Measurements from ENCODE around the gene TANK. TPM values are rescaled to one million over a fixed set of nuclear protein-coding genes. Genes with fewer than 3 reads are reported as not detected.
"Not testable (repeated sequence)": the region's sequence is repeated elsewhere in the genome, so short reads cannot be mapped to it uniquely, and the experiment has no call there.

Gene TANK
- total RNA-seq, 2 experiments from 2014 or later, result 43.4 to 64.9 TPM

- H2AFZ ChIP-seq (ENCODE audit: low read length), result no peak overlapping the region
- H3K4me3 ChIP-seq (ENCODE audit: low read depth, low read length, poor library complexity, severe bottlenecking), result no peak overlapping the region
- ChIA-PET CTCF (ENCODE audit: unreplicated experiment) (no interaction called here), POLR2A (no interaction called here)
- no peaks in the 10 kb centered on the region for H3K4me1 ChIP-seq (ENCODE audit: insufficient read depth, low read length, poor library complexity, severe bottlenecking)
- no peaks in the 10 kb centered on the region for H3K79me2 ChIP-seq (ENCODE audit: insufficient read depth, low read depth, low read length)
- H3K9me2 ChIP-seq (ENCODE audit: insufficient read depth, low read length), result no peaks in the 10 kb centered on the region
- intact Hi-C loops (cut with micrococcal nuclease; ENCODE audit: unreplicated experiment), result no loop called here
- no peak for DNase-seq (ENCODE audit: low spot score)
- no peak for TF ChIP-seq EZH2phosphoT487 (IDR thresholded peaks at IDR 0.05; ENCODE audit: borderline replicate concordance, low read depth, low read length)
- TF ChIP-seq, protein P1, sequence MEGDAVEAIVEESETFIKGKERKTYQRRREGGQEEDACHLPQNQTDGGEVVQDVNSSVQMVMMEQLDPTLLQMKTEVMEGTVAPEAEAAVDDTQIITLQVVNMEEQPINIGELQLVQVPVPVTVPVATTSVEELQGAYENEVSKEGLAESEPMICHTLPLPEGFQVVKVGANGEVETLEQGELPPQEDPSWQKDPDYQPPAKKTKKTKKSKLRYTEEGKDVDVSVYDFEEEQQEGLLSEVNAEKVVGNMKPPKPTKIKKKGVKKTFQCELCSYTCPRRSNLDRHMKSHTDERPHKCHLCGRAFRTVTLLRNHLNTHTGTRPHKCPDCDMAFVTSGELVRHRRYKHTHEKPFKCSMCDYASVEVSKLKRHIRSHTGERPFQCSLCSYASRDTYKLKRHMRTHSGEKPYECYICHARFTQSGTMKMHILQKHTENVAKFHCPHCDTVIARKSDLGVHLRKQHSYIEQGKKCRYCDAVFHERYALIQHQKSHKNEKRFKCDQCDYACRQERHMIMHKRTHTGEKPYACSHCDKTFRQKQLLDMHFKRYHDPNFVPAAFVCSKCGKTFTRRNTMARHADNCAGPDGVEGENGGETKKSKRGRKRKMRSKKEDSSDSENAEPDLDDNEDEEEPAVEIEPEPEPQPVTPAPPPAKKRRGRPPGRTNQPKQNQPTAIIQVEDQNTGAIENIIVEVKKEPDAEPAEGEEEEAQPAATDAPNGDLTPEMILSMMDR (conservative IDR thresholded peaks at IDR 0.05; ENCODE audit: low read length), result no peak
- H4K20me1 ChIP-seq (ENCODE audit: insufficient read depth, low read length), result no peaks in the 10 kb centered on the region
- H3K4me2 ChIP-seq (ENCODE audit: low read length), result no peak overlapping the region
- no TSS peak for BruUV-seq (replicated peaks)
- no peaks in the 10 kb centered on the region for H3K9me3 ChIP-seq (ENCODE audit: low read length)
- peaks cover 31% of the 10 kb centered on the region for H3K36me3 ChIP-seq (ENCODE audit: insufficient read depth, low read length)
- no peak overlapping the region for H3K27ac ChIP-seq (ENCODE audit: low read depth, low read length, poor library complexity, severe bottlenecking)
Observed at GRCh38 chr2:161190050-161190449, 29.8 kb downstream of the TANK start.

- BruUV-seq (replicated peaks); DNase-seq (ENCODE audit: low spot score); CTCF ChIA-PET (ENCODE audit: unreplicated experiment); H3K27ac ChIP-seq (ENCODE audit: low read depth, low read length, poor library complexity, severe bottlenecking); H3K4me3 ChIP-seq (ENCODE audit: low read depth, low read length, poor library complexity, severe bottlenecking); H3K9me2 ChIP-seq (ENCODE audit: insufficient read depth, low read length); H2AFZ ChIP-seq (ENCODE audit: low read length); H3K9me3 ChIP-seq (ENCODE audit: low read length); H3K79me2 ChIP-seq (ENCODE audit: insufficient read depth, low read depth, low read length); H3K4me2 ChIP-seq (ENCODE audit: low read length); H4K20me1 ChIP-seq (ENCODE audit: insufficient read depth, low read length); intact Hi-C loops (cut with micrococcal nuclease; ENCODE audit: unreplicated experiment); POLR2A ChIA-PET; H3K4me1 ChIP-seq (ENCODE audit: insufficient read depth, low read length, poor library complexity, severe bottlenecking): not testable (repeated sequence)
- peaks cover 35% of the 10 kb centered on the region for H3K36me3 ChIP-seq (ENCODE audit: insufficient read depth, low read length)
Observed at GRCh38 chr2:161195602-161196001, 35.4 kb downstream of the TANK start.

- Histone ChIP-seq H4K20me1 (ENCODE audit: insufficient read depth, low read length) (no peaks in the 10 kb centered on the region), H3K4me3 (ENCODE audit: low read depth, low read length, poor library complexity, severe bottlenecking) (no peak overlapping the region), H3K9me2 (ENCODE audit: insufficient read depth, low read length) (no peaks in the 10 kb centered on the region), H3K27ac (ENCODE audit: low read depth, low read length, poor library complexity, severe bottlenecking) (no peak overlapping the region), H3K79me2 (ENCODE audit: insufficient read depth, low read depth, low read length) (no peaks in the 10 kb centered on the region), H2AFZ (ENCODE audit: low read length) (no peak overlapping the region), H3K4me2 (ENCODE audit: low read length) (no peak overlapping the region), H3K4me1 (ENCODE audit: insufficient read depth, low read length, poor library complexity, severe bottlenecking) (no peaks in the 10 kb centered on the region), H3K36me3 (ENCODE audit: insufficient read depth, low read length) (peaks cover 39% of the 10 kb centered on the region), H3K9me3 (ENCODE audit: low read length) (0 out of 2 replicates have a peak, but pooled peaks cover 3% of the 10 kb centered on the region)
- no TSS peak for BruUV-seq (replicated peaks)
- CTCF ChIA-PET (ENCODE audit: unreplicated experiment), result no interaction called here
- POLR2A ChIA-PET, result interaction anchor here (0.7 to 1.8 kb wide), 2 partner anchors 24 to 449 kb away, joined by 4 to 5 read pairs; no protein-coding TSS in a partner anchor
- DNase-seq (ENCODE audit: low spot score), result peak; percentile 18
- TF ChIP-seq, protein P1 (conservative IDR thresholded peaks at IDR 0.05; ENCODE audit: low read length), result no peak
- intact Hi-C loops (cut with micrococcal nuclease; ENCODE audit: unreplicated experiment), result no loop called here
Observed at GRCh38 chr2:161199912-161200701, 39.9 kb downstream of the TANK start.

Data from OCI-LY7 (cell line).